ENCODE results near the gene OR2B2.
"Not testable (repeated sequence)": the region's sequence is repeated elsewhere in the genome, so short reads cannot be mapped to it uniquely, and the experiment has no call there.

The OR2B2 gene

DNA sequence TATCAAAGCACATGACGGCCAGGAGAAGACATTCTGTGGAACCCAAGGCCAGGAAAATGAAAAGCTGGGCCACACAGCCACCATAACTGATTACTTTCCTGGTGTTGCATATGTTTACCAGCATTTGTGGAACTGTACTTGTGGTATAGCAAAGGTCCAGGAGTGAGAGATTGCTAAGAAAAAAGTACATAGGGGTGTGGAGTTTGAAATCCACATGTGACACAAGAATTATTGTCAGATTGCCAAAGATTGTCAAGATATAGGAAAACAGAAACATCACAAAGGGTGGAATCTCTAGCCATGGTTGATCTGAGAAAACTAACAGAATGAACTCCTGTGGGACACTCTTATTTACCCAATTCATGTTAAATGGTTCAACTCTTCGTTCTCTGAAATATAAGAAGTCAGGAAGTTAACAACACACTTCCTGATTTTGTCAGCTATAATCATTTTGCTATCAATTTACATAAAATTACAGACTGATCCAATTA is at the start of gene OR2B2:
TSS of gene OR2B2 (minus strand) at position 441 of the 491 bp plus-strand sequence. CDS start at position 364, 77 bp downstream.
- DNase-seq (ENCODE audit: low read depth in 3 of 3, low spot score in 1 of 3) = no peak

DNA sequence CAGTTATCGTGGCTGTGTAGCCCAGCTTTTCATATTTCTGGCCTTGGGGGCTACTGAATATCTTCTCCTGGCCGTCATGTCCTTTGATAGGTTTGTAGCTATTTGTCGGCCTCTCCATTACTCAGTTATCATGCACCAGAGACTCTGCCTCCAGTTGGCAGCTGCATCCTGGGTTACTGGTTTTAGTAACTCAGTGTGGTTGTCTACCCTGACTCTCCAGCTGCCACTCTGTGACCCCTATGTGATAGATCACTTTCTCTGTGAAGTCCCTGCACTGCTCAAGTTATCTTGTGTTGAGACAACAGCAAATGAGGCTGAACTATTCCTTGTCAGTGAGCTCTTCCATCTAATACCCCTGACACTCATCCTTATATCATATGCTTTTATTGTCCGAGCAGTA is 45.3 kb upstream of the OR2B2 start:
- DNase-seq (ENCODE audit: low read depth in 3 of 3, low spot score in 1 of 3) = no peak

DNA sequence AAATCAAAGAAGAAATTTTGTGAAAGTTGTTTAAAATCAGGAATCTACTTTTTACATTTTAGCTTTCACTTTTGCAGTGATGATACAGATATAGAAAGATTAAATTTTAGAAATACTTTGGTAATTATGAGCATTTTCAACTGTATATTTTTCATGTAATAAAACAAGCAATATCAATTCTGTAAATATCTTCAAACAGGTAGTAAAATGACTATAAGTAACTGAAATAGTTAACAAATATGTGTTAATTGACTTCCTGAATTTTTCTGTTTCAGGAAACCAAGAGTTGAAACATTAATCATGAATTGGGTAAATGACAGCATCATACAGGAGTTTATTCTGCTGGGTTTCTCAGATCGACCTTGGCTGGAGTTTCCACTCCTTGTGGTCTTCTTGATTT is 44.7 kb upstream of the OR2B2 start, which contains the start of gene OR2B6:
TSS of gene OR2B6 (plus strand) at position 301 of the 400 bp plus-strand sequence. CDS start at position 301, 0 bp downstream.
- DNase-seq (ENCODE audit: low read depth in 3 of 3, low spot score in 1 of 3) = no peak

DNA sequence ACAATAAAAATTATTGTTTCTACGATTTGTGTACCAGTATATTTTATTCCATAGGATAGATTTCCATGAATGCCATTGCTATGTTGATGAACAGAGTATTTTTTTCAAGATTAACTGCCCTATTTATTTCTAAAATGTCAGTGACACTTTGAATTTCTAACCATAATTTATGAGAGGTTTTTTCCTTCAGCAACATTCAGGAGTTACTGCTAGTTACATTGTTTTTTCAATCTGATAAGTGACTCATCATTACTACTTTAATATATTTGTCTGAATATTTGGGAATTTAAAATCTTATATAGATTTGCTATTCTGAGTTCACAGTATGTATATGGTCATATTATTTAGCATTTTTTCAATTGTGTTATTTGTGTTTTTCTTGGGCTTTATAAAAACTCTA is 38.8 kb upstream of the OR2B2 start:
- DNase-seq (ENCODE audit: low read depth in 3 of 3, low spot score in 1 of 3) = no peak

DNA sequence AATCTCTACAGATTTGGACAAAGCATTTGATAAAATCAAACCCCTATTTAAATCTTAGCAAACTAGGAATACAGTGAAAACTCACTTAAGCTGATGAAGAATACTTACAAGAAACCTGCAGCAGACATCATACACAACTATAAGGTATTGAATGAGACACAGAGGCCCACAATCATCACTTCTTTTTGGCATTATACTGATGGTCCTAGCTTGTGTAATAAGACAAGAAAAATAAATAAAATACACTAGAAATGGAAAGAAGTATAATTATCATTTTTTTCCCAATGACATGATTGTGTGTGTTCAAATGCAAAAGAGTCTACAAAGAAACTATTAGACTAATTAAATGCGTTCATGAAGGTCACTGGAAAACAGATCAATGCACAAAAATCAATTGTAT is 36.0 kb upstream of the OR2B2 start:
- no peak for DNase-seq (ENCODE audit: low read depth in 3 of 3, low spot score in 1 of 3)

DNA sequence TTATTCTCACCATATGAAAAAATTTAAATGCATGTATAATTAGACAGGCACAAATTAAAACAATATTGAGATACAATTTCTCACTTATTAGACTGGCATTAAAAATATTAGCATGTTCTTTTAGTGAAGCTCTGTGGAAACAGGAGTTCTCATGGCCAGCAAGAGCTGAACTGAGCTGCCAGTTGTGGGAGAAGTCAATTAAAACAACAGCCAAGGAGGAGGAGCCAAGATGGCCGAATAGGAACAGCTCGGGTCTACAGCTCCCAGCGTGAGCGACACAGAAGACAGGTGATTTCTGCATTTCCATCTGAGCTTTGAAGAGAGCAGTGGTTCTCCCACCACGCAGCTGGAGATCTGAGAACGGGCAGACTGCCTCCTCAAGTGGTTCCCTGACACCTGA is 30.9 kb upstream of the OR2B2 start:
- not testable (repeated sequence) for DNase-seq (ENCODE audit: low read depth in 3 of 3, low spot score in 1 of 3)

DNA sequence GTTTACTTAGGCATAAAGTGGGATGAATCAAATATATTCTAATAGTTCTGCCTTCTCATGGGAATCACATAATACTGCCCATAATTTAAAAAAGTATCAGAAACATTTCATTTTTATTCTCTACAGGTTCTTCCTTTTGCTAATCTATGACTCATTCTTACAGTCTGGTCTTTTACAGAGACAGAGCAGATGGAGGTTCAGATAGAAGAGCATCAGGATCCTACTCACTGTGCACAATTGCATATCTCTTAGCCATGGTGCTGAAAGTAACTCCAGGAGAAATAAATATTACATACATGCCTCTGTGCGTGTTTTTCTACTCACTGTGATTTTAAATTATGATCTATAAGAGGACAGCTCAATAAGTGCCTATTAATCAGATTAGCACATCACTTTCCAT is 28.6 kb upstream of the OR2B2 start:
- DNase-seq (ENCODE audit: low read depth in 3 of 3, low spot score in 1 of 3) = no peak

DNA sequence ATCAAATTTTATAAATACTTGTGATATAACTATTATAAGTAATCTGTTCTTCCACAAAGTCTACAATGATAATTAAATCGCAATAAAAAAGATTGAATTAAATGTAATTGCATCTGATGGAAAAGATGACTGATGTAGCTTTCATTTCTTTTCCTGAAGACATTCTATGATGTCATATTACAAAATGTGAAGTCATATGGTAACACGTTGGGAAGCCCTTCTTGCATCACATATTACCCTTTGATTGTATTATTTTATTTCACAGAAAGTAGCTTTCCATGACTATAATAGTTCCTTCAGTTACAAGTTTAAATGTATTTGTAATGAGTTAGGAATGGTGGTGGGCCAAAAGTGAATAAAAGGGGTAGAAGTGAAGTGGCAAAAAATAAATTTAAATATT is 19.0 kb upstream of the OR2B2 start:
- no peak for DNase-seq (ENCODE audit: low read depth in 3 of 3, low spot score in 1 of 3)

DNA sequence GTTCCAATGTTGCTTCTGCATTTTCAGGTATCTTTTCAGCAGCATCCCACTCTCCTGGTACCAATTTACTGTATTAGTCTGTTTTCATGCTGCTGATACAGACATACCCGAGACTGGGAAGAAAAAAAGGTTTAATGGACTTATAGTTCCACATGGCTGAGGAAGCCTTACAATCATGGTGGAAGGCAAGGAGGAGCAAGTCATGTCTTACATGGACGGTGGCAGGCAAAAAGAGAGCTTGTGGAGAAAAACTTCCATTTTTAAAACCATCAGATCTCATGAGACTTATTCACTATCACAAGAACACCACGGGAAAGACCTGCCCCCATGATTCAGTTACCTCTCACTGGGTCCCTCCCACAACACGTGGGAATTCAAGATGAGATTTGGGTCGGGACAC is 17.7 kb upstream of the OR2B2 start:
- not testable (repeated sequence) for DNase-seq (ENCODE audit: low read depth in 3 of 3, low spot score in 1 of 3)

DNA sequence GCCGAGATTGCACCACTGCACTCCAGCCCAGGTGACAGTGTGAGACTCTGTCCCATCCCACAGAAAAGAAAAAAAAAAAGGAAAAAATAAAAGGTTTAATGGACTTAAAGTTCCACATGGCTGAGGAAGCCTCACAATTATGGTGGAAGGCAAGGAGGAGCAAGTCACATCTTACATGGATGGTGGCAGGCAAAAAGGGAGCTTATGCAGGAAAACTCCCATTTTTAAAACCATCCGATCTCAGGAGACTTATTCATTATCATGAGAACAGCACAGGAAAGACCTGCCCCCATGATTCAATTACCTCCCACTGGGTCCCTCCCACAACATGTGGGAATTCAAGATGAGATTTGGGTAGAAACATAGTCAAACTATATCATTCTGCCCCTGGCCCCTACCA is 15.8 kb upstream of the OR2B2 start:
- DNase-seq (ENCODE audit: low read depth in 3 of 3, low spot score in 1 of 3) = not testable (repeated sequence)

DNA sequence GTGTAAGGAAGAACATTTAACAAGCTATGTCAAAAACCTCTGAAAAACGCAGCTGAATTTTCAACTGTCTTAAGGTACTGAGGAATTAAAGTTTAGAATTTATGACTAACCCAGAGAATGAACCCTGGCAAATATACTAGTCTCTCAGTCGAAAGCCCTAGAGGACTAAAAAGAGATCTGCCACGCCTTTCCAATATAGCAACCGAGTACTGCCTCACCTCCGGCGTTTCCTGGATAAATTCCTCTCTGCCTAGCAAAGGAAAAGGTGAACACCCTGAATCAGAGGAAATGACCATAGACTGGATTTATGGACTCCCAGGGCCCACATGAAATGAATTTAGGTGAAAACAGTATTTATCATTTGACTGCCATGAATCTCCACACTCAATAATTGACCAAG is 12.0 kb upstream of the OR2B2 start:
- no peak for DNase-seq (ENCODE audit: low read depth in 3 of 3, low spot score in 1 of 3)

DNA sequence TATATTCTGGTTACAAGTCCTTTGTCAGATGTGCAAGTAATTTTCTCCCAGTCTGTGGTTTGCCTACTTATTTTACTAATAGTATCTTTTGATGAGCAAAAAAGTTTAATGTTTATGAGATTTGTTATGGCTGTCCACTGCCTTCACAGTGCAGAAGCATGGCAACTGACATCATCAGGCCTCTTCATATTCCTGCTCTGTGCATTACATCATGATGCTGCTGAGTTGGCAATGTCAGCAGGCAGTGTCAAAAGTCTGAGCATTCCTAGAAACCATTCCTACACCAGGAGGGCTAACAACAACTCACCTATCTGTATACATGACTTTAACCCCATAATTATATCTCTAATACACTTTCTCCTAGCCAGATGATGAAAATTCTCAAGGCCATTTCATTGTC is 10.8 kb upstream of the OR2B2 start:
- DNase-seq (ENCODE audit: low read depth in 3 of 3, low spot score in 1 of 3) = no peak

DNA sequence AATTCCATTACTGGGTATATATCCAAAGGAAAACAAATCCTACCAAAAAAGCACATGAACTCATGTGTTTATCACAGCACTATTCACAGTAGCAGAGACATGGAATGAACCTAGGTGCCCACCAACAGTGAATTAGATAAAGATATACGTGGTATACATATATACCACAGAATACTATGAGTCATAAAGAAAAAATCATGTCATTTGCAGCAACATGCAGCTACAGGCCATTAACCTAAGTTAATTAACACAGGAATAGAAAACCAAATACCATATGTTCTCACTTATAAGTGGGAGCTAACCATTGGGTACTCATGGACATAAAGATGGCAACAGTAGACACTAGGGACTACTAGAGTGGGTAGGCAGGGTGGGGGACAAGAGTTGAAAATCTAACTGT is 4.2 kb downstream of the OR2B2 start:
- no peak for DNase-seq (ENCODE audit: low read depth in 3 of 3, low spot score in 1 of 3)

DNA sequence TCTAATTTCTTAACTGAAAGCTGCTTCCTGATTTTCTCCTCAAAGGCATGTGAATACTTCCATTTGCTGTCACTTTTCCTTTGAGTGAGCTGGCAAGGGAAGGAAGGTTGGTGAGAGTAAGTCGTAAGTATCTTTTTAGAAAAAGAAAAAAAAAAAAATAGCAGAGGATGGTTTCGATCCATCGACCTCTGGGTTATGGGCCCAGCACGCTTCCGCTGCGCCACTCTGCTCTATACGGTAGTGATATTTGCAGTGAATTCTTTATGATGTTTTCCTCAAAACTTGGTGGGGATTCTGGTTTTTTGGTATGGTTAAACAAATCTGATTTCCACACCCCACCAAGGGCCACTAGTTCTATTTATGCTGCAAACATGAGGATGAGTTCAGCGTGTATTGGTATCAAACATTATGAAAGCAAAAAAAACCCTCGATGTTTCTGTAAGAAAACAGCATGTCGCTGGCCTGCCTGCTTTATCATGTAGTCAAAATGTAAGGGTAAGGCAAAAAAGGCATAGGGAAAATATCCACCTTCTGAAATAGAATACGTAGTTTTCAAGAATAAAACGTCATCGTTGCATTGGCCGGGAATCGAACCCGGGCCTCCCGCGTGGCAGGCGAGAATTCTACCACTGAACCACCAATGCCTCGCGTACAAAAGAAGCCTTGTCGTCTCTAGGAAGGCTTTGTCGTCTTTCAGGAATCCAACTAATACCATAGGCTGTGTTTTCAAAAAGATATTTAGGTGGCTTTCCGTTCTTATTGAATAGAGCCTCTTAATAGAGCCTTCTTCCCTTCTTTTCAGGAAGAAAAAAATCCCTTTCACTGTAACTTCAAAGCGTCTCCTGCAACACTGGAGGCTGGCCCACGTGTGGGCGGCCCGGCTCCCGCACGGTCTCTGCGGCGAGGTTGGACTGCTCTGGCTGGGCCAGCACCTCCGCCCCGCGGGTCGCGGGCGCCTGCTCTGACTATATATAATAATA is 9.6 kb downstream of the OR2B2 start:
- peak; percentile 70 to 88 (median 87) for DNase-seq (ENCODE audit: low read depth in 3 of 3, low spot score in 1 of 3)

DNA sequence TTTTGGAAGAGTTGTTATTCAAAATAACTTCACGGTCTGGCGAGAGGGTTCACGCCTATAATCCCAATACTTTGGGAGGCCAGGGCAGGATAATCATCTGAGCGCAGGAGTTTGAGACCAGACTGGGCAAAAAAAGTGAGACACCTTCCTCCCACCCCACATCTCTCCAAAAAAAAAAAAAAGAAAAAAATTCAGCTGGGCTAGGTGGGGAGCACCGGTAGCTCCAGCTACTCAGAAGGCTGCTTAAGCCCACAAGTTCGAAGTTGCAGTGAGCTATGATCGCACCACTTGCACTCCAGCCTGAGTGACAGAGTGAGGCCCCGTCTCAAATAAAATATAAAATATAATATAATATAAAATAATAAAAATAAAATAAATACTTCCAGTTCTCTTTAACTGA is 10.4 kb downstream of the OR2B2 start:
- no peak for DNase-seq (ENCODE audit: low read depth in 3 of 3, low spot score in 1 of 3)

DNA sequence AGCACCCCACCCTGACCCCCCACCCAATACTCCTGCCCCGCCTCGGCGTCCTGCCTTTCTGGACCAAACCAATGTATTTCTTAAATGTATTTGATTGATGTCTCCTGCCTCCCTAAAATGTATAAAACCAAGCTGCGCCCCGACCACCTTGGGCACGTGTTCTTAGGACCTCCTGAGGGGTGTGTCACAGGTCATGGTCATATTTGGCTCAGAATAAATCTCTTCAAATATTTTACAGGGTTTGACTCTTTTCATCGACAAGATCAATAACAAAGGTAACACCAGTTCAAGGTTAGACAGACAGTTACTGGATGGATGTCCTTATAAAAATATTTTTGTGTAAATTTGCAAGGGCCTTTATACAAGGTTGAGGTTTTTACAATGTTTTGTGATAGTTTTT is 12.0 kb downstream of the OR2B2 start:
- DNase-seq (ENCODE audit: low read depth in 3 of 3, low spot score in 1 of 3) = not testable (repeated sequence)

DNA sequence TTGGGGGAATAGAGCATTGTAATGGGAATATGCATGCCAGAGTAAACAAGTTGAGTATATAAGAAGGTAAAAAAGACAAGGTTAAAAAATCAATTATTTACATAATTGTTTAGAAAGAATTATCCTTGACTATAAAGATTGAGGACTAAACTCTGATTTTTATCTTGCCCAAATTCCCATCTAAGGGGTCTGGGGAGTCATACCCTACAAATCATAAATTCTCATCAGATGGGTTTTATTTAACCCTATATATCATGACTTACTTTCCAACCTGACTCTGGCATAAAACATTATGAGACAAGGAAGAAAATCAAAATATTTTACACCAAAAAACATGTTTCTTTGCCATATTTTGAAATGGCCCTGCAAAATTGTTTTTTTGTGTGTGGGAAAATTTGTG is 12.7 kb downstream of the OR2B2 start:
- no peak for DNase-seq (ENCODE audit: low read depth in 3 of 3, low spot score in 1 of 3)

DNA sequence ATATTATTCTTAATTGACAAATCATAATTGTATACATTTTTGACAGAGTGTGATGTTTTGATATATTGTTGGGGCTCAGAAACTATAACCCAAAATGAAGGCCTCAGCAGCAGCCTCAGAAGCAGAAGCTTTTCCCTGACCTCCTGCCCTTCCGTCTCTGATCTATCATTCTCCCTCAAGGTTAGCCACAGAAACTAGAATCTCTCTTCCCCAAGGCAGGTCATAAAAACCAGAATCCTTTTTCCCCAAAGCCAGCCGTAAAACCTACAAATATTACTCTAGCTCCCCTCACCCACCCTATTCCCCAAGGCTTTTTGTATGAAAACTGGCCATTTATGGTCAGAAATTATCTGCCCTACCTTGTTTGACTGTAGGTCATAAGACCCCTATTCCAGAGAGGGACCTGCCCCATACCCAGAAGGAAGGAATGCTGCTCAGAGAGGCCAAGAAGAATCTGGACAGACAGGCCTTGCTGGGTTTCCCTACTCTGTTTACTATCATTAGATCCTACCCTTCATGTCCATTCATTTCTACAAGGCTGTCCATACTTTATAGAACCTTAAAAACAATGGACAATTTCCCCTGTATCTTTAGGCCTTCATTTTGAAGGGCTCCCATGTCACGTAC is 14.5 kb downstream of the OR2B2 start:
- no peak for DNase-seq (ENCODE audit: low read depth in 3 of 3, low spot score in 1 of 3)

DNA sequence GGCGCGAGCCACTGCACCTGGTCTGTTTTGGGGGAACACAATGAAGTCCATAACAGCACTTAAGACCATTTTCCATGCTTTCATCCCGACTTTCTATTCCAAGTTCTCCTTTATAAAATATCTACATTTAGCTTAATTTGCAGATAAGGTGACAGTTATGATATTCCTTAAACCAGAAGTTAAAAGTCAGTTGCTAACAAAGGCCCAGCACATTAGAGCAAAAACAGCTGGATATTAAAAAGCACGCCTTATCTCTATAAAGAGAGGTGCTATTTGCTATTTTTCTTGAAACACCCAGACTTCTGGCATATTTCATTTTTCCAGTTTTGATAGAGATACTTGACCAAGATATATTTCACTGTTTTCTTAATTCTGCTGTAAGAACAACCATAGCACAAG is 15.8 kb downstream of the OR2B2 start:
- no peak for DNase-seq (ENCODE audit: low read depth in 3 of 3, low spot score in 1 of 3)

DNA sequence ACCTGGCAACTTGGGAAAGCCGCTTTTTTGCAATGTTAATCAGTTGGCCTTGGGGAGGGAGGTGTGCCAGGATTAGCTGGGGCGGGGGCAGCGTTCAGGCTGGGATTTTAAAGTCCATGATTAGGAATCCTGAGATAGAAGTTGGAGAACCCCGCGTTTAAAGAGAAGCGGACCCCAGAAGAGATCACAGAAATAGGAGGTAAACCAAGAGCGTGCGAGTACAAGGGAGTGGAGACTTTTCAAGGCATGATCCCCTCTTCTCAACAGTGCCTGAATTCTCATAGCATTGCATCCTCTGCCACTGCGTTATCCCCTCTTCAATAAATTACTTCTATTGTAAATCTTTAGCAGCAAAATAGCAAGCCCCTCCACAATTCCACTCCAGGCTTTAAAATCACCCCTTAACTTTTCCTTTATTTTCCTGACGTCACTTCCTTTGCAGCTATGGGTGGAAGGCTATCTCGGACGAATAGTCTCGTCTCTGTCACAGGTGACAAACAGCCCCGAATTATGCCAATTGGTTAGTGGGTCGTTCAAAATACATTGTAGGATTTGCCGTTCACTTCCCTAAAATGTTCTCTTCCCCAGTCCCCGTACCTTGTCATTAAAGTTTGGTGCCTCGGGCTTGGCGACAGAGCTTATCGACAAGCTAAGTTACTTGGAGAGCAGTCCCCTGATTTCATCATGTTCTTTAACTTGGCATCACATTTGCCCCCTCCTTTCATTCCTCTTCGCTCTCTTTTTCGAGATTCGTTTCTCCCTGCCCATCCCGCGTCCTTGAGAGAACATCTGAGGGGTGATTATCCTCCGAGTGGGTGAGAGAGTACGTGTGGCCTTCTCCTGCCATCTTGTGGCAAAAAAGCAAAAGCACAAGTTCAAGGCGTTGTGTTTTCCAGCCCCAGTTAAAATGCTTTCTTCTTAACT is 17.1 kb downstream of the OR2B2 start:
- DNase-seq (ENCODE audit: low read depth in 3 of 3, low spot score in 1 of 3) = no peak
